Measurements from ENCODE around the gene RELN. TPM values are rescaled to one million over a fixed set of nuclear protein-coding genes. Genes with fewer than 3 reads are reported as not detected.

The RELN gene
- total RNA-seq, 4 donors from 2014 or later = 1.8 to 47.4 (median 6.7) TPM

DNA sequence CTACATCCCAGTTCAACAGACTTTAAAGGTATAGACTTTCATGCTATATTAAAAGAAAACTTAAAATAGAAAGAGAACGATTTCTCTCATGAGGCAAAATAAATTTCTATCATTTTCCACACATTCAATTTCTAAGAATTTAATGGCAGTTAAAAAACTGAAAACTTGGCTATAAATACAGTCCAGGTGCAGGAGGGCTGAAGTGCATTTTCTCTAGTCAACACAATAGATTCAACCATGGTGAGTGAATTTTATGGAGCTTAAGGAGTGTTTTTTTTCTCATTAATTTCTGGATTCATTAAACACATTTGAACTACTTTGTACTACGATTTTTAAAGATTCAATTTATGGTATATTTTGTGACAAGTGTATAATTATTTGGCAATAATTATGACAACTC lies 302.7 kb downstream of the RELN start:
- Histone ChIP-seq H3K27me3 (no peaks in the 10 kb centered on the region), H3K9me3 (no peaks in the 10 kb centered on the region), H3K4me1 (no peaks in the 10 kb centered on the region), H3K27ac (no peak overlapping the region), H3K4me3 (no peak overlapping the region), H3K36me3 (no peaks in the 10 kb centered on the region)
- no peak for DNase-seq
- intact Hi-C loops (cut with DNase I; ENCODE audit: low total_unique reads) = no loop called here
- TF ChIP-seq CTCF (IDR thresholded peaks at IDR 0.05) (no peak), POLR2A (IDR thresholded peaks at IDR 0.05) (no peak)

GRCh38 chr7:103686064-103686463 lies 303.4 kb downstream of the RELN start:
- Histone ChIP-seq H3K9me3 (no peaks in the 10 kb centered on the region), H3K36me3 (no peaks in the 10 kb centered on the region), H3K4me3 (no peak overlapping the region), H3K27ac (no peak overlapping the region), H3K4me1 (no peaks in the 10 kb centered on the region), H3K27me3 (no peaks in the 10 kb centered on the region)
- no peak for TF ChIP-seq CTCF (IDR thresholded peaks at IDR 0.05)
- no peak for TF ChIP-seq POLR2A (IDR thresholded peaks at IDR 0.05)
- intact Hi-C loops (cut with DNase I; ENCODE audit: low total_unique reads) = no loop called here
- no peak for DNase-seq

GRCh38 chr7:103685646-103686045 lies 303.8 kb downstream of the RELN start:
- intact Hi-C loops (cut with DNase I; ENCODE audit: low total_unique reads) = no loop called here
- no peak for DNase-seq
- H3K4me1 ChIP-seq = no peaks in the 10 kb centered on the region
- H3K9me3 ChIP-seq = no peaks in the 10 kb centered on the region
- H3K27ac ChIP-seq = no peak overlapping the region
- H3K27me3 ChIP-seq = no peaks in the 10 kb centered on the region
- no peak overlapping the region for H3K4me3 ChIP-seq
- no peaks in the 10 kb centered on the region for H3K36me3 ChIP-seq
- TF ChIP-seq CTCF (IDR thresholded peaks at IDR 0.05) (no peak), POLR2A (IDR thresholded peaks at IDR 0.05) (no peak)

- no peak for DNase-seq
- Histone ChIP-seq H3K27me3 (no peaks in the 10 kb centered on the region), H3K4me1 (no peaks in the 10 kb centered on the region), H3K27ac (no peak overlapping the region), H3K36me3 (no peaks in the 10 kb centered on the region), H3K4me3 (no peak overlapping the region), H3K9me3 (no peaks in the 10 kb centered on the region)
- intact Hi-C loops (cut with DNase I; ENCODE audit: low total_unique reads) = no loop called here
- TF ChIP-seq CTCF (IDR thresholded peaks at IDR 0.05) (no peak), POLR2A (IDR thresholded peaks at IDR 0.05) (no peak)
Observed at GRCh38 chr7:103683348-103683747, 306.1 kb downstream of the RELN start.

- H3K4me3 ChIP-seq = no peak overlapping the region
- intact Hi-C loops (cut with DNase I; ENCODE audit: low total_unique reads) = no loop called here
- H3K36me3 ChIP-seq = no peaks in the 10 kb centered on the region
- no peak overlapping the region for H3K27ac ChIP-seq
- DNase-seq = no peak
- no peaks in the 10 kb centered on the region for H3K4me1 ChIP-seq
- H3K27me3 ChIP-seq = no peaks in the 10 kb centered on the region
- TF ChIP-seq POLR2A (IDR thresholded peaks at IDR 0.05) = no peak
- TF ChIP-seq CTCF (IDR thresholded peaks at IDR 0.05) = no peak
- H3K9me3 ChIP-seq = no peaks in the 10 kb centered on the region
Observed at GRCh38 chr7:103680161-103681144, 309.0 kb downstream of the RELN start.
